ENCODE measurements around the gene HNF1B.

Gene HNF1B

DNA sequence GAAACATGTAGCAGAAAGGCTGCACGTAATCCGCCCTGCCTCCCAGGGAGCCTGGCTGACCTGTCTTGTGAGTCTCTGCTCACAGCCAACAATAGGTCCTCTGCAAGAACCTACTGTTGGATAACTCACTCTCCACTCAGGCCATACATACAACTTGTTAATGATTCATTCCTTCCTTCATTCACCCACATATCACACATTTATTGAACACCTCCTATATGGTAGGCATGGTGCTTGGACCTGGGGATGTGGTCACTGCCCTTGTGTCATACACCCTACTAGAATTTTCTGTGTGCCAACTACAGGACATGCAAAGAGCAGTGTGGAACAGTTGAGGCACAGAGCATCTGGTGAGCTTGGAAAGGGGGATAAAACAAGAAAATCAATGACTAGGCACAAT is 28.1 kb upstream of the HNF1B start:
- TF ChIP-seq, protein P1, sequence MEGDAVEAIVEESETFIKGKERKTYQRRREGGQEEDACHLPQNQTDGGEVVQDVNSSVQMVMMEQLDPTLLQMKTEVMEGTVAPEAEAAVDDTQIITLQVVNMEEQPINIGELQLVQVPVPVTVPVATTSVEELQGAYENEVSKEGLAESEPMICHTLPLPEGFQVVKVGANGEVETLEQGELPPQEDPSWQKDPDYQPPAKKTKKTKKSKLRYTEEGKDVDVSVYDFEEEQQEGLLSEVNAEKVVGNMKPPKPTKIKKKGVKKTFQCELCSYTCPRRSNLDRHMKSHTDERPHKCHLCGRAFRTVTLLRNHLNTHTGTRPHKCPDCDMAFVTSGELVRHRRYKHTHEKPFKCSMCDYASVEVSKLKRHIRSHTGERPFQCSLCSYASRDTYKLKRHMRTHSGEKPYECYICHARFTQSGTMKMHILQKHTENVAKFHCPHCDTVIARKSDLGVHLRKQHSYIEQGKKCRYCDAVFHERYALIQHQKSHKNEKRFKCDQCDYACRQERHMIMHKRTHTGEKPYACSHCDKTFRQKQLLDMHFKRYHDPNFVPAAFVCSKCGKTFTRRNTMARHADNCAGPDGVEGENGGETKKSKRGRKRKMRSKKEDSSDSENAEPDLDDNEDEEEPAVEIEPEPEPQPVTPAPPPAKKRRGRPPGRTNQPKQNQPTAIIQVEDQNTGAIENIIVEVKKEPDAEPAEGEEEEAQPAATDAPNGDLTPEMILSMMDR (IDR thresholded peaks at IDR 0.05; ENCODE audit: control extremely low read depth, extremely low read depth, low read depth, missing control alignments), result no peak
- CTCF ChIA-PET, result interaction anchor here (6.8 kb wide), 1 partner anchor 18 kb away, joined by 44 read pairs; no protein-coding TSS in a partner anchor
- POLR2A ChIA-PET, result no interaction called here
- DNase-seq (ENCODE audit: extremely low spot score), result no peak

DNA sequence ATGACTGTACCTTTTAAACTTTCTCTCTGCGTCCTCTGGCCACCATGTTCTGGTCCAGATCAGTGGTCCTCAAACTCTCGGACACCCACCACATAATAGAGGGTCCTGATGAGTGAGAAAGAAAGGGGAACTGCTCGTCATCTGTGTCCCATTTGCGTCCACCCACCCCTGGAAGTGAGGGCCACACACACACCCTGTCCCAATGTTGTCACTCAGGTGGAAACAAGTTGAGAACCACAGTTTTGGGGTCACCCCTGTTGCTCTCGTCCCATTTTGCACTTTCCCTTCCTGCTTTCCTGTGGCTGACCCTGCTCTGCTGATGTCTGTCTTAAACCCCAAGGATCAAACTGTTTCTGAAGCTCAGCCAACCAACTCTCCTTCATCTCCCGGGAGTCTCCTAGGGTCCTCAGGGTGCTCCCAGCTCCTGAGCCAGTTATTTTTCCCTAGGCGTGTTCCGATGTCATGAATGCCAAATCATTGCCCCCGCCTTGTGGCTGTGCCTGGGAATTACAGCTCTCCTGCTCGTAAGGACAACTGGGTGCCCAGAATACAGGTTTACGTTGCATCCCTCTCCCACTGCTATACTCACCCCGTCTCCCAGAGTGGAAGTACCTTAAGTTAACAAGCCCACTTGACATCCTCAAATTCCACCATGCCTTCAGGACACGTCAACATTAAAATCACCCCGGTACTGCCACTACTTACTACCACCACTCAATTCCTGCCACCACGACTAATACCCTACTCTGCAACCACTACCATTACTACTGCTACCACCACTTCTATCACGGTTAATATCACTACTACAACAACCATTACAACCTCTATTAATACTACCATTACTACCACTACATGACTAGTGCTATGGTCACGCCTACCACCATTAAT is 26.0 kb upstream of the HNF1B start:
- ChIA-PET POLR2A (interaction anchor here (0.7 kb wide), 1 partner anchor 163 kb away, joined by 3 read pairs; no protein-coding TSS in a partner anchor), CTCF (interaction anchor here (0.7 to 6.8 kb wide), 18 partner anchors 10 to 86 kb away, joined by 3 to 44 read pairs (median 6); partner anchors contain the start of gene HNF1B)
- TF ChIP-seq, protein P1 (IDR thresholded peaks at IDR 0.05; ENCODE audit: control extremely low read depth, extremely low read depth, low read depth, missing control alignments), result peak; percentile 63
- no peak for DNase-seq (ENCODE audit: extremely low spot score)

DNA sequence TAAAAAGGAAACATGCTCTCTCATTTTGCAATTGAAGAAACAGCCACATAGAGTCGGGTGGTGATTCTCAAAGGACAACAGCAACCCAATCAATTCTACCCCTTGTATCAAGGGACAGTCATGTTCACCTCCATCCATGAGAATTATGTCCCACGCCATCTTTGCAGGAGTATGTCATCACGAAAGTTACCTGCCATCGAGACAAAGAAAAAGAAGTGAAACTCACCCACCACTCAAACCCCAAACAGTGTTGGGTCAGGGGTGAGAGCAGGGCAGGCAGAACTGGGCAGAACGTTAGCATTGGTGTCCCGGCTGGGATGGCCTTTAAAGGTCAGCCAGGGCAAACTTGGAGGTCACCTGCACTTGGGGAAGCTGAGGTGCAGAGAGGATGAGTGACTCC is 24.2 kb upstream of the HNF1B start:
- CTCF ChIA-PET, result interaction anchor here (1.1 to 2.8 kb wide), 5 partner anchors 9 to 29 kb away, joined by 3 to 19 read pairs (median 16); no protein-coding TSS in a partner anchor
- no peak for DNase-seq (ENCODE audit: extremely low spot score)
- TF ChIP-seq, protein P1 (IDR thresholded peaks at IDR 0.05; ENCODE audit: control extremely low read depth, extremely low read depth, low read depth, missing control alignments), result no peak
- POLR2A ChIA-PET, result no interaction called here

DNA sequence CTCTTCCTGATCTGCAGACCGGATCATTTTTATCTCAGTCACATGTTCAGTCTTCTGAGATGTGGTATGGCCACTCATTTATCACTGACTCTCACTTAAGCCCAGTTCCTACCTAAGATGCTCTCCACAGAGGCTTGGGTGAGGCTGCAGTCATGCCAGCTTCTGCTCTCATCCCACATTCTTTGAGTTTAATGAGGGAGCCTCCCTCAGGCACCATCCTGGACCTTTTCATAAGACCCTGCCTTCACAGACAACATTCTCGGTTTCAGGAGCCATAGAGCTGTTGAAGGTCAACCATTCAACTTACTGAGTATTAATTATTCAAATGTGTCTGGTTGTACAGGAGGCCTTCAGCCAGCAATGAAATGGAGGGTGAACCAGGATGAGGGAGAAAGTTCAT is 23.6 kb upstream of the HNF1B start:
- ChIA-PET CTCF (interaction anchor here (1.1 kb wide), 1 partner anchor 24 kb away, joined by 3 read pairs; no protein-coding TSS in a partner anchor), POLR2A (no interaction called here)
- DNase-seq (ENCODE audit: extremely low spot score), result no peak
- TF ChIP-seq, protein P1 (IDR thresholded peaks at IDR 0.05; ENCODE audit: control extremely low read depth, extremely low read depth, low read depth, missing control alignments), result no peak

DNA sequence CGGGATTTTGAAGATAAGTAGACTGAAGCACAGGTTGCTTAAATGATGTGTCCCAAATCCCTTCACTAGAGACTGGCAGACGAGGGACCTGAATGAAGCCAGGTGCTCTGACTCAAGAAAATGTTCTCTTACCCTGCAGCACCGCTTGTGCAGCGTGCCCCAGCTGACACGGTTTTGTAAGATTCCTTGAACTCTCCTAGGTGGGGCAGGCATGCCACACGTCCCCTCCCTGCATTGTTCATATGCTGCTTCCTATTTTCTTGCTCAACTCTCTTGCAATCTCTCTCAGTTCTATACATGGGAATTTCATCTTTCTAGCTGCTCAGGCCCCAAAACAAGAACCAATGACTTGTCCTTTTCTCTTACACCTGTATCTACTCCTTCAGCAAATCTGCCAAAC is 22.1 kb upstream of the HNF1B start:
- DNase-seq (ENCODE audit: extremely low spot score), result no peak
- TF ChIP-seq, protein P1 (IDR thresholded peaks at IDR 0.05; ENCODE audit: control extremely low read depth, extremely low read depth, low read depth, missing control alignments), result no peak
- CTCF ChIA-PET, result interaction anchor here (1.1 to 1.8 kb wide), 3 partner anchors 25 to 116 kb away, joined by 3 to 4 read pairs (median 4); no protein-coding TSS in a partner anchor
- POLR2A ChIA-PET, result no interaction called here

DNA sequence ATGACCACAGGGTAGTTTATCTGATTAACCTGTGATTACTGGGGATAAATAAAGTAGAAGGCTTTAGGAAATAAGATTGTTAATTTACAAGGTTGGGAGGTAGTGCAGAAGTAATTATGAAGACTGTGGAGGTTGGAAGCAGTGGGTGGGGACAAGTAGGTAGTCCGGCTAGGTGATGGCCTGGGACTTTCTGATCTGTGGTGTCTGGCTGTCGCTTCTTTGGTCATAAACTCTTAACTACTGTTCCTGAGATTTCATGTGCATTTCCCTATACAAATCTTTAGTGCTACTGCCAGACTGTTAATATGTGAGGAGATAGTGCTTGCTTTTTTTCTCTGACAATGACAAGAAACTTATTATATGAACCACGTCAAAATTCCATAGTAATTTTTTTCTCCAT is 19.5 kb upstream of the HNF1B start:
- TF ChIP-seq, protein P1 (IDR thresholded peaks at IDR 0.05; ENCODE audit: control extremely low read depth, extremely low read depth, low read depth, missing control alignments), result no peak
- ChIA-PET CTCF (interaction anchor here (1.1 to 1.9 kb wide), 2 partner anchors 28 to 62 kb away, joined by 3 to 10 read pairs; no protein-coding TSS in a partner anchor), POLR2A (no interaction called here)
- no peak for DNase-seq (ENCODE audit: extremely low spot score)

Measured in GM10248 (cell line).